CD4-positive, alpha-beta T cell treated with Interleukin-4 for 1 hour (primary cell): ENCODE data around the gene IPP.
A peak's percentile ranks its signal among the peaks of the same experiment; 100 is the strongest.
"Not testable (repeated sequence)": the region's sequence is repeated elsewhere in the genome, so short reads cannot be mapped to it uniquely, and the experiment has no call there.

Experiments used
- DNase-seq, 2 donors: peaks; one replicate each; pipeline ENCODE4 v3.0.0-alpha.2; 2020 to 2022

Gene IPP

DNA sequence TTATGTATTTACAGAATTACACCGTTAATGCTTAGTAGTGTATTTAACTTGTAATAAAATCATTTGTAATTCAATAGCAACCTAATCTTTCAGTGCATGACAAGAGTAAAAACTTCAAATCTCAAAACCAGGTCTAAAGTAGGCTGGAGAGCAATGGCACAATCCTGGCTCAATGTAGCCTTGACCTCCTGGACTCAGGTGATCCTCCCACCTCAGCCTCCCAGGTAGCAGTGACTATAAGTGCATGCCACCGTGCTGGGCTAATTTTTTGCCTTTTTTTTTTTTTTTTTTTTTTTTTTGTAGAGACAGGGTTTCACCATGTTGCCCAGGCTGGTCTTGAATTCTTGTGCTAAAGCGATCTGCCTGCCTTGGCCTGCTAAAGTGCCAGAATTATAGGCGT is 11.3 kb downstream of the IPP start:
- DNase-seq, result no peak

DNA sequence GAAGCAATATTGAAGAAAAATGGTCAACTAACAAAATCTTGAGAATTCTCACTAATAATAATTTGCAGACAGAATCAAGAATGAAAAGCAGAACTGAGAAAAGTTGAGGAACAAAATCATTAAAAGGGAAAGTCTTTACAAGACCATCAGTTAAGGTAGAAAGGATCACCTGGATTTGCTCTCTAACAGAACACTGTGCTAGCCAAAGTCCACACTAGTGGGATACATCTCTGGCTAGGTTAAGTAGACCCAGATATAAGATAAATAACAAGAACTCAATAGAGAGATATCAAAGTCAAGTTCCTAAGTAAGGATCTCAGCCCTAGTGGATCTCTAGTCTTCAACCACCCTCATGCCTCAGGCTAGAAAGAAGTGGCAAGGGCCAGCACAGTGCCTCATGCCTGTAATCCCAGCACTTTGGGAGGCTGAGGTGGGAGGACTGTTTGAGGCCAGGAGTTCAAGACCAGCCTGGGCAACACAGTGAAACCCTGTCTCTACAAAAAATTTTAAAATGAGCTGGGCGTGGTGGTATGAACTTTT is 19.6 kb downstream of the IPP start:
- DNase-seq, result no peak

DNA sequence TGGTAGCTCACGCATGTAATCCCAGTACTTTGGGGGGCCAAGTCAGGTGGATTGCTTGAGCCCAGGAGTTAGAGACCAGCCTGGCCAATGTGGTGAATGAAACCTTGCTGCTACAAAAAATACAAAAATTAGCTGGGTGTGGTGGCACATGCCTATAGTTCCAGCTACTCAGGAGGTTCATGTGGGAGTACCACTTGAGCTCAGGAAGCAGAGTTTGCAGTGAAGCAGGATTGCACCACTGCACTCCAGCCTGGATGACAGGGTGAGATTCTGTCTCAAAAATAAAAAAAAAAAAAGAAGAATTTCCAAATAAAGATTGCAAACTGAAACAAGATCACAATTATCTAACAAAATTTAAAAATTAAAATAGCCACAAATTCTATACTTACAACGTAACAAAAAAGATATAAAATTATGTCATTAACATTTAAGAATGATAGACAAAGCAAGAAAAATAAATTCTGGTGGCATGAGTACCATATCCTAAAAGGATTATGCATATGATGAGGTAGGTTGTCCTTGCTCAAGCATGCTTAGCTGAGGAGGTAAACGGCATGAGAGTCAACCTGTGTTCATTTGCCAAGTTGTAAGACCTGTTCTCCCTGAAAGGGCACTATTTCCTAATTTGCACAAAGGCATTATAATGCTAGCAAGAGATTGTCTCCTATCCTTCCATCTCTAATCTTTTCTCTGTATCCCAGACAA is 20.2 kb downstream of the IPP start:
- DNase-seq, result no peak

DNA sequence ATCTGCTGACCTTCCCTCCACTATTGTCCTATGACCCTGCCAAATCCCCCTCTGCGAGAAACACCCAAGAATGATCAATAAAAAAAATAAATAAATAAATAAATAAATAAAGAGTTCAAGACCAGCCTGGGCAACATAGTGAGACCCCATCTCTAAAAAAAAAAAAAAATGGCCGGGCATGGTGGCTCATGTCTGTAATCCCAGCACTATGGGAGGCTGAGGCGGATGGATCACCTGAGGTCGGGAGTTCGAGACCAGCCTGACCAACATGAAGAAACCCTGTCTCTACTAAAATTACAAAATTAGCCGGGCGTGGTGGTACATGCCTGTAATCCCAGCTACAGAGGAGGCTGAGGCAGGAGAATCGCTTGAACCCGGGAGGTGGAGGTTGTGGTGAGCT is 24.4 kb downstream of the IPP start:
- not testable (repeated sequence) for DNase-seq

DNA sequence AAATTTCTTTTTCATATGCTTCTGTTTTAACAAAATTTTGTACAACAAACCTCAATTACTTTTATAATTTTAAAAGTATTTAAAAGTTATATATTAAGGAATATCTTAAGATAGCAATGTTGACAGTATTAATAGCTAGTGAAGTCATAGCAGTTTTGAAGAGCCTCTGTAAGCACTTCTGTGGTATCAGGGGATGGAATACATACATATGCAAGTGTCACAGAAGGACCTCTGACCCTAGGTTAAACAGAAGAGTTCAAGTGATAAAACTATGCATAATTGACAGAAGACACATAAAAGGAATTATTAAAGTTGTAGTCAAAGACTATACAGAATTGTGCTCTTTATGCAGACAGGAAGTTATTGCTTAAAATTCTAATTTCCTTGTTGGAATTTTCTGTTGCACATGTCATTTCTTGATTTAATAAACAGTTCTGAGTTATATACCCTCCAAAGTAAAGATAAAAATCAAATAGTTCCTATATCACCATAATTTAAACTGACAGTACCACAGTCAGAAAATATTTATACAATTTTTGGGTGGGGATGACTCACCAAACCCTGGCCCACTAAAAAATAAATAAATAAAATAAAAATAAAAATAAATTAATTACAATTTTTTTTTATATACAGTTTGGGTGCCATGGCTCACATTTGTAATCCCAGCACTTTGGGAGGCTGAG is 27.1 kb downstream of the IPP start:
- DNase-seq, result no peak

DNA sequence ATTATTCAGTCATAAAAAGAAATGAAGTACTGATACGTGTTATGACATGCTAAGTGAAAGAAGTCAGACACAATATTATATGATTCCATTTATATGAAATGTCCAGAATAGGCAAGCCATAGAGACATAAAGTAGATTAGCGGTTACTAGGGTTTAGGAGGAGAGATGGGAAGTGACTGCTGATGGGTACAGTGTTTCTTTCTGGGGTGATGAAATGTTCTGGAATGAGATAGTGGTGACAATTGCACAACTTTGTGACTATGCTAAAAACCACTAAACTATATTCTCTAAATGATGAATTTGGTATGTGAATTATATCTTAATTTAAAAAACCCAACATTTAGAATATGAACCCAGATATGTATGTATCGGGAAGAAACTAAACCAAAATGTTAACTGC is 27.6 kb downstream of the IPP start:
- no peak for DNase-seq

DNA sequence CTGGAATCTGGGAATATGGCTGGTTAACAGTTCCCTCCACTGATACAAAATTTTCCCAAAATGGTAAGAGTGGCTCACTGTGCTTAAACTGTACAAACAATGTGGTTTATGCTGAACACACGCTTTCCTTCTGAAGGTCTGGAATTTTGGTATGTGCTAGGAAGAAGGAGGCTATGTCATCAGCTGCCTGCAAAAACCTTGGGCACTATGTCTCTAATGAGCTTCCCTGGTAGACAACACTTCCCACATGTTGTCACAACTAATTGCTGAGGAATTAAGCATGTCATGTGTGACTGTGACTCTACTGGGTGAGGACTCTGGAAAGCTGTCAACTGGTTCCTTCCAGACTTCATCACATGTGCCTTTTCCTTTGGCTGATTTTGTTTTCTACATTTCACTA is 29.2 kb downstream of the IPP start:
- no peak for DNase-seq

DNA sequence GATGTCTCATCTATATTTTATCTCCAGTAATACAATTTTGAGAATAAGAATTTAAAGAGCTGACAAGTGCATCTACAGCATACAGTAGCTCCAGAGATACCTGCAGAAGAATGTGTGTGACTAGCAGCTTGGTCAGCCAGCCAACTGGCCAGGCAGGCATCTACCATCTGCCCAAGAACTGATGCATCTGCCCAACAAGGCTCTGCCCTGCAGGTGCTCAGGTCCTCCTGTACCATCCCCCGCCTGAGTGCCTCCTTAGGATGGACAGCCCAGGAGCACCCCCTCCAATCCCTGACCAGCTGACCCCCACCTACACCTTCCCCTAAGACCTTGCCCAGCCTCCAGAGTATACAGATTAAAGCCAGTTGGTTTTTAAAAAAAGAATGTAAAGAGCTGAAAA is 32.2 kb downstream of the IPP start:
- no peak for DNase-seq

DNA sequence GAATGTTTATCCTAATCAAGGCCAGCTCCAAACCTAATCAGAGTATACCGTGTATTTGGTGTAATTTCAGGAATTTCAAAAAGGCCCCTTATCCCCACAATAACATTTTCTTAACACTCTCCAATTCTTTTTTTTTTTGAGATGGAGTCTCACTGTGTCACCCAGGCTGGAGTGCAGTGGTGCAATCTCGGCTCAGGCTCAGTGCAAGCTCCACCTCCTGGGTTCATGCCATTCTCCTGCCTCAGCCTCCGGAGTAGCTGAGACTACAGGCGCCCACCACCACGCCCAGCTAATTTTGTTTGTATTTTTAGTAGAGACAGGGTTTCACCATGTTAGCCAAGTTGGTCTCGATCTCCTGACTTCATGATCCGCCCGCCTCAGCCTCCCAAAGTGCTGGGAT is 33.1 kb downstream of the IPP start:
- DNase-seq, result not testable (repeated sequence)

DNA sequence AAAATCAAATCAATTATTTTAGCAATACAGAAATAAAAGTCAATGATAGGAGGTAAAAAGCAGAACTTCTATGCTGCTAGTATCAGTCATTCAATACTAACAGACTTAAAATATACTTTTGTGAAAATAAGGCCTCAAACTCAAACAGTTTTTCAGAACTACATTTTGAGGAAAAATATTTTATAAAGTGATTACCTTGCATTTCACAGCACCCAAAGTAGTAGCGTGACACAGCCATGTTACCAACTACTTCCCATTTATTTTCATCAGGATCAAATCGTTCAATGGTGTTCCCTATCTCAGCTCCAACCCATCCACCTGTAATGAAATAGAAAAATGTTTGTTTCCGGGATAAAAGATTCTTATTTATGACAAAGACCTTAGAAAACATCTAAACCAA is 33.8 kb downstream of the IPP start:
- DNase-seq, result no peak

DNA sequence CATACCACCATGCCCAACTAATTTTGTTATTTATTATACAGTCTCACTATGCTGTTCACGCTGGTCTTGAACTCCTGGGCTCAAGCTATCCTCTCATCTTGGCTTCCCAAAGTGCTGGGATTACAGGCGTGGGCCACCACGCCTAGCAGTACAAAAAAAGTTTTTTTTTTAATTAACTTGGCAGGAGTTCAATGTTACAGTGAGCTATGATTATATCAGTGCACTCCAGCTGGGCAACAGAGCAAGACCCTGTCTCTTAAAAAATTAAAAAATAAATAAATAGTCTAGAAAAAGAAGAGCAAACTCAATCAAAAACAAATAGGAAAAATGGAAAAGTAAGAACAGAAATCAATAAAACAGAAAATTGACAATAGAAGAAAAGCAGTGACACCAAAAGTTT is 36.7 kb downstream of the IPP start:
- DNase-seq, result no peak

DNA sequence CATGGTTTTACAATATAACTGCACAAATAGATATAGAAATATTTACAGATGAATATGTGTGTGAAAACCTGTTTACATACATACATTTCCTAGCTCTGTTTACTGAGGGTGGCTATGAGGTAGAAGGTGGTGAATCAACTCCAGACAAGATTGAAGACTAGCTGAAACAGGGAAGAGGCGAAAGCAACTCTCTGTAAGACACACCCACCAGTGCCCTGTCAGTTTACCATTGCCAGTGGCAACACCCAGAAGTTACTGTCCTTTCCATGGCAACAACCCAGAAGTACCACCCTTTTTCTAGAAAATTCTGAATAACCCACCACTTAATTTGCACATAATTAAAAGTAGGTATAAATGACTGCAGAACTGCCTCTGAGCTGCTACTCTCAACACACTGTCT is 45.8 kb downstream of the IPP start:
- no peak for DNase-seq

DNA sequence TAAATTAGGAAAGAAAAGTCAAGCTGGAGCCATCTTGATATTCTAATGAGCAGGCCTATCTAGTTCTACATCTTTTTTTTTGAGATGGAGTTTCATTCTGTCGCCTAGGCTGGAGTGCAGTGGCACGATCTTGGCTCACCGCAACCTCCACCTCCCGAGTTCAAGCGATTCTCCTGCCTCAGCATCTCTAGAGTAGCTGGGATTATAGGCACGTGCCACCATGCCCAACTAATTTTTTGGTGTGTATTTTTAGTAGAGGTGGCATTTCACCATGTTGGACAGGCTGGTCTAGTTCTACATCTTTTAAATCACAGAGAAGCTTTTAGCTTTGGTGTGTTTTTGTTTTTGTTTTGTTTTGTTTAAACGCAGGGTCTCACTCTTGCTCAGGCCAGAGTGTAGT is 55.6 kb downstream of the IPP start:
- no peak for DNase-seq

DNA sequence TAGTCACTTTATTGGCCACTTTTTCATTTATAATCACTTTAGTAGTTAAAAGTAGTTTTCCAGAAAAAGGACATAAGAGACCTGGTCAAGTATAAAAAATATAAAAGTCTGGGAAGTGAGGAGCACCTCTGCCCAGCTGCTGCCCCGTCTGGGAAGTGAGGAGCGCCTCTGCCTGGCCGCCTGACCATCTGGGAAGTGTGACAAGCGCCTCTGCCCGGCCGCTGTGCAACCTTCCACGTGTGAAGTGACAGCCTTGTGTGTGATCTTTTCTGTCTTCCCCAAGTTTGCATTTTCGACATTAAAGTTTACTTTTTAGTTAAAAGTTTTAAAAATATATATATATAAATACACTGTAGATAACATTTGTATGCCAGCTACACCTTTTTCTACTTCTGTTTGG is 56.6 kb downstream of the IPP start:
- not testable (repeated sequence) for DNase-seq

DNA sequence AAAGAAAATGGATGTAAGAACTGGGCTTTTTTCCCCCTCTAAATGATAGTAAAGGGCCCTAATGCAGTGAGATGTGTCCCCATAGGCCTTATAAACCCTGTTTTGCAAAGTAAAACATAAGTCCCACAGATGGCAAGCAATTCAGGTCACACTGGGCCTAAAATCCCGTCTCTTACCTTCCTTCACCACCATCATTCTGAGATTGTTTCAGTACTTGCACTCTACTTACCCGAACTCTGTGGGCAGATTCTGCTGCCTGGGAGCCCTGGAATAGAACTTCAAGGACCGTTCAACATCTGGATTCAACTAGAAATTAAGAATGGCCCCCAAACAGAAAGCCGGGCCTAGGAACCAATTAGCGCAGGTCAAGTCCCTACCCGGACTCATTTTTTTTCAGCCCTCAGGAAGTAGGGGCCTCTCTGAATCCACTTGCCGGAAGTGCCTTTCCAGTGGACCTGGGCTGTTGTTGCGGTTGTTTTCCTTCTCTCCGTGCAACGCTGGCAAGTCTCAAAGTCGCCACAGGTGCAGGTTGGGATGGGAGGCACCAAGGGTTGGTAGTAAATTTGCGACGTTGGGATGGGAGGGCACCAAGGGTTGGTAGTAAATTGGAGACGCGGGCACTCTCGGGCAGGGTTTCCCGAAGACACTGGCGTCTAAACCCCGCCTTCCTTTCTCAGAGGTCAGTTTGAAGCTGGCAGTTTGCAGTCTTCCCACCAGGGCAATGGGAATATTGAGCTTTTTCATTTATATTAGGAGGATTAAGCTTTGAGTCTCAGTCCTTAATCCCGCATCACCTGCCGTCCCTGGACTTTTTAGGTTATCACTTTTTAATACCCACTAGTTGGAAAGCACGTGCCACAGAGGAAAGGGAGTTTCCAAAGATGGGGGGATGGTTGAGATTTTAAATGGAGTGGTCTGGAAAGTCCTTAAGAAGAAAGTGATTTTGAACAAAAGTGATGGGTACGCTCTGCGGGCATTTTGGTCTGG is 62.4 kb downstream of the IPP start, which contains the start of gene TMEM69:
Gene TMEM69 (plus strand): TSS at position 428 of the 987 bp plus-strand sequence. CDS start 2,888 bp downstream, outside the sequence.
- DNase-seq, result peak; percentile 85 to 91

DNA sequence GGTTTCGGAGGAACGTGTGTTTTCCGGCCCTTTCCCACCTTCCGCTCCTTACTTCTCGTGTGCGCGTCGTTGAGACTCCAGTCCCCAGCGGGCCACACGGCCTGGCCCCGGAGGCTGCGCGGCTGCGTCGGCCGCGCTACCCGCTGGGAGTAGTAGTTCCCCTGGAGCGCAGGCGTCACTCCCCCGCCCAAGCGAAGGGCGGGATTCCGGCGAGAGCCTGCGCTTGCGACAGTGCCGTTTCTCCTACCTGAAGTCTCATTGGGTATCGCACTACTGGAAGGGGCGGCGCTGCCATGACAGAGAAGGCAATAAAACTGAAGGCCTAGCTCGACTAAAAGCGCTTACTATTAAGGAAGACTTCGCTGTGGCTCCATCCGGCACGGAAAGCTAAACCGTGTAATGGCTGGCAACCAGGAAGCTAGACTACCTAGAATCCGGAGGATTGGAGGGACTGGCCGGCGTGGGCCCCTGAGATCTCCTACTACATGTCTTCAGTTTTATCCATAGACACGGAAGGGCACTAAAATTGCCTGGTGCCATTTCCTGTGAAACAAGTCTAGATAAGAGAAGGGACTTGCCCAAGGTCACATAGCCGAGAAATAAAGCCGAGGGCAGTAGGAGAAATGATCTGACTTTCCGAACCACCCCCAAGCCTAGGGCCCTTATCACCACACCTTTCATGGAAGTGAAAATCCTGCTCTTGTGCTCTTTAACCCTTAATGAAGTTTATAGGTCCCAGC is 63.3 kb downstream of the IPP start:
- peak; percentile 99 for DNase-seq

DNA sequence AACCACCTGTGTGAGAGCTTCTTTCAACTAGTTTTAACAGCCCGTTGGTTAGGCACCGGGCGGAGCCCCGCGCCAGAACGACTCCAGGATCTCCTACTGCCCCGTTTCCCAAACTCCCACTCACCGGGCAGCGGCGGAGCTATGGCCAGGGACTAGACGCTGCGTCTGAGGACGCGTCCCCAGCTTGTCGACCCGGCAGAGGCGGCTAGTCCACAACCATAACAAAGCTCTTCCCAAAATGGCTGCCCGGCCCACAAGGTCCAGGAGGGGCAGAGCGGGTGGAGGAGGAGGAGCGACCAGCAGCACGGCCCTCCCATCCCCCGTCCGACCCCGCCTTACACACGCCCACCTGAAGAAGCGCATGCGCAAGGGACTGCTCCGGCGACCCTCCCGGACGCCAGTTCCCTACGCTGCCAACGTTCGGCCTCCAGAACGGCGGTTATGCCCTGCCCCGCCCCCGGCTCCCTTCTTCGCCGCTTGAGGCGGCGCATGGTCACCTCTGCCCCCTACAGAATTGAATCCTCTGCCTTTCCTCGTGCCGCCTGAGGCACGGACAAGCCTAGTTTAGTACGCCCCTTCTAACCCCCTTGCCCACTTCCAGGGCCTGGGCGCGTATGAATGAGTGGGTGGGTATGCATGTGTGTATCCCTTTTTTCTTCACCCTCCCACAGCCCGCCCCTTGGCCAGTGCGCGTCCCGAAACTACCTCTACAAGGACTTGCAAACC is 64.0 kb downstream of the IPP start, which contains the start of gene GPBP1L1:
Gene GPBP1L1 (minus strand): TSS at position 246 of the 726 bp plus-strand sequence. CDS start 27,446 bp downstream, outside the sequence.
- DNase-seq, result peak; percentile 97 to 98

DNA sequence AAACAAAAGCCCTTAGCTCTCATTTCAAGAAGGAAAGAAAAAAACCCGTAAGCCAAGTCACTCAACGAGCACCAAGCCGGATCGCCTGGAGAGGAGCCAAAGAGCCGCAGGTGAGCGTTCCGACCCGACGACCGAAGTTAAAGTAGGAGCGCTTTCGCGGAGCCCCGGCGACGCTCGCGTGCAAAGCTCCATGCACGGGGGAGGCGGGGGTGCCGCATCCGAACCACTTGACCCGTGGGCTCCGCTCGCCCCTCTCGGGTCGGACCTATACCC is 64.5 kb downstream of the IPP start:
- peak; percentile 59 to 60 for DNase-seq

DNA sequence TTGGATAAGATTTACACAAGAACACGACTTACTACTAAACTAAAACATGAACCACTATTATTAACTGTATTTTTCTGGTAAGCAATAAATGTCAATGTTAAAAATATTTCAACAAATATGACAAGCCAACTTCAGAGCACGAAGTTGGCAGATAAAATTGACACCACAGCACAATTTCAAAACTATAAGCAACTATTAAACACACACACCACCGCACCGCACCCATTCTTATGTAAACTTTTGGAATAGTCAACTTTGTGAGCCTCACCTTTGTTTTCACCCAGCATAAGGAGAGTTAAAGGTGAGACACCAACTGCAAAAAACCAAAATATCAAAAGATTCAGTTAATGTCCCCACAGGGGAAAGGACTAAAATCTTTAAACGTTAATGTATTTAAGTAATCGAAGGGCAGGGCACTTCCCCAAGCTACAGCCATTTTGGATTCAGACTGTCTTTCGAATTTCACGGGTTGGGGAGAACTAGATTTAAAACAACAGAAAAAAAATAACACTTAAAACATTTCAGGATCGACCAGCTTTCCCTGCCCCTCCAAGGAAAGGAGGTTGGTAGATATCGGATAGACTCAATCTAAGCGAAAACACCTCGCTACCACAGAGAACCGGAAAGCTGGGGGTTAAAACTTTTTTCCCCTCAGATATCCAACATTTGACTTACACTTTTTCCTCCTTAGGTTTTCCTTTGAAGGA is 65.0 kb downstream of the IPP start:
- peak in 1 of 2 donors; percentile 23 for DNase-seq

DNA sequence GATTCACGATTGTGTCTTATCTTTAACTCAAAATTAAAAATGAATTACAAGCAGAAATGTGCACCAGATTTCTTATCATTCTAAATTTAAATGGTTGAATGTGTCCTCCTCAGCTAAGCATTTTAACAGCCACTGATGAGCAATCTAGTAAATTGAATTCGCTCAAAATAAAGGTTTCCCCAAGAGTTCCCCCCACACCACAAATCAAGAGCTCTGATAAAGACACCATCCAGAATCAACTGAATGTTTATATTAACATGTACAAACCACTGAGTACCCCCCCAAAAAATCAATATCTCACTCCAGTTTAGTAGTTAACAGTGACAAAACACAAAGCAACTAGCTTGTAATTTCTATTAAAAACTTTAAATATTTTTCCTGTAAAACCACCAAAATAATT is 66.1 kb downstream of the IPP start:
- DNase-seq, result no peak

DNA sequence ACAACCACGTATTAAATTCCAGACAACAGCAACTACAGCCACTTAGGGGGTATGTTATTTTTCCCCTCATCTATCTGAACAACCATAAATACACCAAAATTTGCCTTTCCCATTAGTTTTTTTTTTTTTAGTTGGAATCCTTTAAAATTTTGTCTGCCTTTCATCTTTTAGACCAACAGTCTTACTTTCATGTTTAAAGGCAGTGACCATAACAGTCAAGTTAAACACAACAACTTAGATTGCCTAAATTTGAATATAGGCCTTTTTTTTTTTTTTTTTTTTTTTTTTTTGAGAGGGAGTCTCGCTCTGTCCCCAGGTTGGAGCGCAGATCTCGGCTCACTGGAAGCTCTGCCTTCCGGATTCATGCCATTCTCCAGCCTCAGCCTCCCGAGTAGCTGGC is 67.5 kb downstream of the IPP start:
- no peak for DNase-seq
